K562 (cell line): ENCODE data around the gene MAP2K3.
"Not testable (repeated sequence)": the region's sequence is repeated elsewhere in the genome, so short reads cannot be mapped to it uniquely, and the experiment has no call there.

Experiments
- ADNP ChIP-seq: fragments of 200-800 bp; sonication (Bioruptor generic); IDR thresholded peaks from 2 replicates; pipeline ENCODE4 v1.6.1; 2016; ENCODE audit warnings: missing genetic modification characterization, missing compliant biosample characterization
- CBX3 ChIP-seq, 2 experiments: IDR thresholded peaks; 1 replicate in 1 of 2; 2 replicates in 1 of 2; pipeline ENCODE4 v1.6.1; 2012; ENCODE audit warnings: inconsistent platforms in 2 of 2, low read length in 2 of 2, borderline replicate concordance in 1 of 2, control low read depth in 1 of 2
- CEBPB ChIP-seq: fragments of 450-650 bp; IDR thresholded peaks from 2 replicates; pipeline ENCODE4 v1.6.1; 2016; ENCODE audit warnings: missing genetic modification characterization, missing compliant biosample characterization
- CTCF ChIP-seq, 3 experiments: IDR thresholded peaks in 2 of 3; conservative IDR thresholded peaks in 1 of 3; 2 replicates each; pipeline ENCODE4 v1.5.1; 2011 to 2012; ENCODE audit warnings: low read length in 3 of 3, mild to moderate bottlenecking in 3 of 3, control low read depth in 2 of 3, improper control_type of control experiment in 1 of 3, inconsistent platforms in 1 of 3, low read depth in 1 of 3, mixed read lengths in 1 of 3, moderate library complexity in 1 of 3; ENCODE audit not compliant: insufficient read depth in 2 of 3
- ETV6 ChIP-seq, 3 experiments: fragments of 150-350 bp in 1 of 3; sonication (generic) in 1 of 3; formaldehyde crosslinking in 1 of 3; IDR thresholded peaks; 2 replicates each; pipeline versions ENCODE4 v1.6.1 to v1.8.0; 2014 to 2022; ENCODE audit warnings: borderline replicate concordance in 2 of 3, low read depth in 2 of 3, antibody characterized with exemption in 1 of 3, low read length in 1 of 3, mild to moderate bottlenecking in 1 of 3, missing genetic modification reagents in 1 of 3
- EZH2 ChIP-seq: IDR thresholded peaks from 2 replicates; pipeline ENCODE4 v1.6.1; 2012; ENCODE audit warnings: low read depth, mild to moderate bottlenecking, inconsistent platforms, low read length, borderline replicate concordance
- LARP7 ChIP-seq: fragments of 450-650 bp; IDR thresholded peaks from 2 replicates; pipeline ENCODE4 v1.6.1; 2016
- MAFK ChIP-seq: IDR thresholded peaks from 2 replicates; pipeline ENCODE4 v1.6.1; 2011; ENCODE audit warnings: low read length, improper control_type of control experiment
- ZBTB49 ChIP-seq: sonication (generic); formaldehyde crosslinking; IDR thresholded peaks from 2 replicates; pipeline ENCODE4 v1.8.0; 2022; ENCODE audit warnings: missing genetic modification reagents, mild to moderate bottlenecking, borderline replicate concordance
- ZMIZ1 ChIP-seq, 2 experiments: fragments of 150-350 bp in 1 of 2; IDR thresholded peaks; 2 replicates each; pipeline ENCODE4 v1.6.1; 2012 to 2016; ENCODE audit warnings: low read depth in 2 of 2, low read length in 2 of 2, mild to moderate bottlenecking in 1 of 2, moderate library complexity in 1 of 2
- ZNF655 ChIP-seq: fragments of 250-450 bp; sonication (Bioruptor Pico); IDR thresholded peaks from 2 replicates; pipeline ENCODE4 v1.5.0; 2021
- ZZZ3 ChIP-seq: fragments of 450-650 bp; IDR thresholded peaks from 2 replicates; pipeline ENCODE4 v1.6.1; 2016; ENCODE audit warnings: antibody characterized with exemption, mild to moderate bottlenecking, moderate library complexity

GRCh38 chr17:21305431-21306180 is 21.1 kb downstream of the MAP2K3 start:
- TF ChIP-seq CEBPB (tag); MAFK; ZZZ3; ETV6 (IDR thresholded peaks at IDR 0.05; ENCODE audit: borderline replicate concordance in 1 of 2, low read depth in 2 of 2, low read length in 1 of 2); ETV6 (CRISPR knock-in tag; IDR thresholded peaks at IDR 0.05; ENCODE audit: borderline replicate concordance); ADNP; ZNF655 (CRISPR knock-in tag); LARP7; EZH2; CBX3 (IDR thresholded peaks at IDR 0.05; ENCODE audit: borderline replicate concordance in 1 of 2, low read length in 2 of 2); ZBTB49; ZMIZ1 (IDR thresholded peaks at IDR 0.05; ENCODE audit: low read depth in 2 of 2, low read length in 2 of 2); CTCF (IDR thresholded peaks at IDR 0.05 in 2 of 3, conservative IDR thresholded peaks at IDR 0.05 in 1 of 3; ENCODE audit: insufficient read depth in 2 of 3, low read depth in 1 of 3, low read length in 3 of 3): not testable (repeated sequence)
